HG03565 (cell line): ENCODE measurements around the gene PLBD1.
A peak's percentile ranks its signal among the peaks of the same experiment; 100 is the strongest.

ENCODE experiments used
- ATAC-seq: cut with Tn5 transposase; IDR thresholded peaks from one replicate; pipeline ENCODE4 v1.9.1; 2021; ENCODE audit warnings: mild to moderate bottlenecking, moderate library complexity; ENCODE audit not compliant: unreplicated experiment

PLBD1 gene

GRCh38 chr12:14510574-14510973, 57.1 kb downstream of the PLBD1 start:
- ATAC-seq = no peak

DNA sequence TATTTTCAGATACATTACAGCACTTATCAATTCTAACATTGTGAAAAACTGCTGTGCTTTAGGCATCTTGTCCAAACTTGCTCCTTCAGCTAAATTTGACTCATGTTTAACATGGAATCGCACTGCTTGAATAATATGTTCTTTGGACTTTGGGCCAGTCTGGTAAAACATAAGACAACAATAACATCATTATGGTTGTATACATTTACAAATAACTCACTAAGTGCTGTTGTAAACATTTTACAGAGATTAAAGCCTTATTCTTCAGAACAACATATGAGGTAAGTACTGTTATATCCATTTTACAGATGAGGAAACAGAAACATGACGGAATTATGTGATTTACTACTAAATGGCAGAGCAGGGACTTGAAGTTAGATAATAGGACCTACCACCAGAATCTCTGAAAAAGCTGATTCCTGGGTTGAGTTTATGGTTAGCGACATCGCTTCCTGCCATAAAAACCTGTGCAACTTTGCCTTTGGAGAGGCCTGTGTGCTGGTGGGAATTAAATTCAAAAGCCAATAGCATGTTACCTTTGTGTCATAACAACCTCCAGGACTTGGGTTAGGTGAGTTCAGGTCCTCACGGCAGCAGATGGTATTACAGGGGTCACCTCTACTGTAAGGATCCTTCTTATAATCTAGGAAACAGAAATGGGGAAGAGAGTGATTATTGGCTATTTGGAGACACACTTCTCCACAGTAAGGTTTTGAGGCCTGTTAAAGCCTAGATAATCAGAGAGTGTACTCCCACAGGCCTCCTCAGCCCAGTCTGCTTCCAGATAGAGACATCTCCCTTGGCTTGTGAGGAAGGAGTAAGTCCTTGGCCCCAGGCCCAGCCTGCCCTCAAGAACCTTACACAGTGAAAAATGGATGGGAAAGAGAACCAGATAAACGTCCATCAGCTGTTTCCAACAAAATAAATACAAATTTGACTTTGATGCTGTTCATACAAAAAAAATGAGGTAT, 61.8 kb downstream of the PLBD1 start:
- no peak for ATAC-seq

- ATAC-seq = no peak
Measured at GRCh38 chr12:14495326-14495725, 72.4 kb downstream of the PLBD1 start.

DNA sequence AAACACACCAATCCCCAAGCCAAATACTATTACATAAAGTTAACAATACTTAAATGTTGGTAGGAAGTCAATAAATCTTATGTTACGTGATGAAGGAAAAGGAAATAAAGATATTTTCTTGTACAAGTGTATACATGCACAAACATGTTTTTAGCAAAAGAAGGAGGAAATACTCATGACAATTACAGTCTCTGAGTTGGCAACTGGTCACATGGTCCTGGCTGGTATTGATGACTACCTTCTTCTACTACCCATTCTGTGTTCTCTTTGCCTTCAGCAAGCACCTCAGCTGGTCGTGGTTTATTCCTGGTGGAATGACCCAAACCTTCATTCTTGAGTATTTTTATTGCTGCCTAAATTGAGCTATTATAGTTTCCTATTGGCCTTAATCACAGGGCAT, 84.8 kb downstream of the PLBD1 start:
- no peak for ATAC-seq

DNA sequence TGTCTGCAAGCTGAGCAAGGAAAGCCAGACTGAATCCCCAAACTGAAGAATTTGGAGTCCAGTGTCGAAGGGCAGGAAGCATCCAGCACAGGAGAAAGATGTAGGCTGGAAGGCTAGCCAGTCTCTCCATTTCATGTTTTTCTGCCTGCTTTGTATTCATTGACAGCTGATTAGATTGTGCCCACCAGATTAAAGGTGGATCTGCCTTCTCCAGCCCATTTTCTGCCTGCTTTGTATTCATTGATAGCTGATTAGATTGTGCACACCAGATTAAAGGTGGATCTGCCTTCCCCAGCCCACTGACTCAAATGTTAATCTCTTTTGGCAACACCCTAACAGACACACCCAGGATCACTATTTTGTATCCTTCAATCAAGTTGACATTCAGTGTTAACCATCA, 85.3 kb downstream of the PLBD1 start:
- no peak for ATAC-seq

DNA sequence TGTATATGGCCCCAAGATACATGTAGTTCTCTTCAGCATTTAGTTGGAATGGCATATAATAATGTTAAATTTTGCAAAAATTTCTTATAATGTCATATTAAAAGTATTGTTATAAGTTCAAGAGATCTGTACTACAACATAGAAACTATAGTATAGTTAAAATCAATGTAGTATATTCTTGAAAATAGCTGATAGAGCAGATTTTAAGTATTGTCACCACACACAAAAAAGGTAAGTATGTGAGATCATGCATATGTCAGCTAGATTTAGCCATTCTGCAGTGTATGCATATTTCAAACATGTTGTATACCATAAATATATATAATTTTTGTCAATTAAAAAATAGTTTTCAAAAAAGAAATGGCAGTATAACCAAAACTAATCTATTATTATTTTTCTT, 86.5 kb downstream of the PLBD1 start:
- no peak for ATAC-seq

- ATAC-seq = no peak
Measured at GRCh38 chr12:14479004-14479403, 88.7 kb downstream of the PLBD1 start.

DNA sequence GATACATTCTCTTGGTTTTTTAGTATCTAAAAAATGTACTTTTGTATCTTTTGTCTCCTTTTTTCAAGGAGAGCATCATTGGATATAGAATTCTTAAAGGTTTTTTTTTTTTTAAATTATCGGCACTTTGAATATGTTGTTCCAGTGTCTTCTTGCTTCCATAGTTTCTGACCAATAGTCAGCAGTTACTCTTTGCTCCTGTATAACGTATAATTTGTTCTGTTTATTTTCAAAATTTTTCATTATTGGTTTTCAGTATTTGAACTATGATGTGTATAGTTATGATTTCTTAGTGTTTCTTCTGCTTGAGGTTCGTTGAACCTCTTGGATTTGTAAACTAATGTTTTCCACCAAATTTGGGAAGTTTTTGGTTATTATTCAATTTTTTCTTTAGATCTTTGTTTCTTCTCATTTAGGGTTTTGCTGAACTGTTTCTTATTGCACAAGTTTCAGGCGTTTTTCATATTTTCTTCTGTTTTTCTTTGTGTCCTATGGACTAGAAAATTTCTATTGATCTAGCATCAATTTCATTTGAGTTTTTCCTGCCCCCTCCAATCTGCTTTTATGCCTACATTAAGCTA, 93.9 kb downstream of the PLBD1 start:
- no peak for ATAC-seq

GRCh38 chr12:14471497-14471896, 96.2 kb downstream of the PLBD1 start:
- ATAC-seq = no peak

GRCh38 chr12:14460212-14460841, 107.4 kb downstream of the PLBD1 start:
- ATAC-seq = no peak

- ATAC-seq = peak; percentile 72
Measured at GRCh38 chr12:14454098-14454907, 113.4 kb downstream of the PLBD1 start.
